Measurements from ENCODE around the gene ATP5MG. TPM values are rescaled to one million over a fixed set of nuclear protein-coding genes. Genes with fewer than 3 reads are reported as not detected.

ATP5MG gene
- total and polyA plus RNA-seq, 2 of the 8 experiments (the other 6 are each of a cell fraction or from before 2014, with no cell fraction given): 237 to 464 TPM

DNA sequence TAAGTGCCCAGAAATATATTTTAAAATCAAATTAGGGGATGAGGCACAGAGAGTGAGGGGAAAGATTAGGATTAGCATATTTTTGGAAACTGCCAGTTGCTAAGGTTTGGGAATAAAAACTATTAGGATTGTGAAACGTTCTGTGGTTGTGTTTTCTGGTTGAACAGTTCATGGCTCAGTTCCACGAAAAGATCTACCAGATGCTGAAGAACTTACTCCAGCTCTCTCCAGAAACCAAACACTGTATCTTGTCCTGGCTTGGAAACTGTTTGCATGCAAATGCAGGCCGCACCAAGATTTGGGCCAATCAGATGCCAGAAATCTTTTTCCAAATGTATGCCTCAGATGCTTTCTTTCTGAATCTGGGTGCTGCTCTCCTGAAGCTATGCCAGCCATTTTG, 26.7 kb upstream of the ATP5MG start (continued):
- no peak for TF ChIP-seq CHD7 (IDR thresholded peaks at IDR 0.05; ENCODE audit: insufficient replicate concordance, low read length)
- TF ChIP-seq RNF2 (IDR thresholded peaks at IDR 0.05; ENCODE audit: borderline replicate concordance, low read depth, low read length, missing control alignments, poor library complexity, severe bottlenecking): no peak
- no peak for TF ChIP-seq SP4 (IDR thresholded peaks at IDR 0.05; ENCODE audit: low read length)
- no peak for TF ChIP-seq BRCA1 (IDR thresholded peaks at IDR 0.05; ENCODE audit: low read depth, low read length)
- no peak for TF ChIP-seq EZH2 (IDR thresholded peaks at IDR 0.05; ENCODE audit: low read depth, low read length, severe bottlenecking)
- no peak for TF ChIP-seq KDM1A (IDR thresholded peaks at IDR 0.05; ENCODE audit: borderline replicate concordance, low read length)
- TF ChIP-seq YY1 (IDR thresholded peaks at IDR 0.05; ENCODE audit: low read depth, low read length): no peak
- TF ChIP-seq NRF1 (IDR thresholded peaks at IDR 0.05; ENCODE audit: low read depth, low read length): no peak
